Naive thymus-derived CD4-positive, alpha-beta T cell (primary cell): ENCODE measurements around the gene SRGAP1. TPM values are rescaled to one million over a fixed set of nuclear protein-coding genes. Genes with fewer than 3 reads are reported as not detected.

Experiments used
- ATAC-seq: fragments of 150-1000 bp; cut with Tn5 transposase; 2 replicates; pipeline ENCODE4 v1.10.0; 2021; ENCODE audit warnings: mild to moderate bottlenecking, moderate library complexity
- CTCF ChIA-PET: fragments of 350-600 bp; sonication (Branson Sonifier 250); formaldehyde crosslinking; loops from one replicate; lab custom pipeline; 2021; ENCODE audit warnings: antibody characterized with exemption; lab: Charles Lee
- POLR2A ChIA-PET: fragments of 350-600 bp; sonication (Branson Sonifier 250); formaldehyde crosslinking; loops from one replicate; lab custom pipeline; 2021; ENCODE audit warnings: antibody characterized with exemption, inconsistent platforms; lab: Charles Lee
- DNase-seq, 9 donors: peaks; one replicate each; pipeline versions ENCODE4 v3.0.0 to v3.0.0-alpha.2; 2020 to 2022; ENCODE audit warnings: mixed read lengths in 1 of 9
- H3K27ac ChIP-seq: one replicate; pipeline ENCODE4 v1.7.0; 2013; ENCODE audit warnings: mild to moderate bottlenecking, low read depth, low read length, moderate library complexity
- H3K27me3 ChIP-seq, 2 donors: one replicate each; pipeline ENCODE4 v1.7.0; 2013; ENCODE audit warnings: low read length in 2 of 2, mild to moderate bottlenecking in 2 of 2, moderate library complexity in 2 of 2; ENCODE audit not compliant: control insufficient read depth in 2 of 2, insufficient read depth in 2 of 2
- H3K36me3 ChIP-seq, 3 experiments: 1 replicate in 2 of 3; 2 replicates in 1 of 3; pipeline ENCODE4 v1.7.0; 2013; ENCODE audit warnings: low read length in 3 of 3, mild to moderate bottlenecking in 3 of 3, moderate library complexity in 1 of 3; ENCODE audit not compliant: insufficient read depth in 3 of 3, control insufficient read depth in 2 of 3
- H3K4me1 ChIP-seq, 2 donors: one replicate each; pipeline ENCODE4 v1.7.0; 2013; ENCODE audit warnings: low read length in 2 of 2, mild to moderate bottlenecking in 2 of 2, moderate library complexity in 1 of 2; ENCODE audit not compliant: control insufficient read depth in 2 of 2, insufficient read depth in 2 of 2
- H3K4me3 ChIP-seq: 2 replicates; pipeline ENCODE4 v1.7.0; 2013; ENCODE audit warnings: mild to moderate bottlenecking, low read length
- H3K9me3 ChIP-seq, 3 experiments: 1 replicate in 2 of 3; 2 replicates in 1 of 3; pipeline ENCODE4 v1.7.0; 2013; ENCODE audit warnings: low read length in 3 of 3; ENCODE audit not compliant: control insufficient read depth in 2 of 3
- H3K27ac Mint-ChIP-seq, 9 donors: one replicate each; pipeline ENCODE4 v1.8.0; 2020 to 2022; ENCODE audit warnings: mixed read lengths in 9 of 9, mild to moderate bottlenecking in 8 of 9, moderate library complexity in 5 of 9, inconsistent platforms in 2 of 9
- H3K27me3 Mint-ChIP-seq, 5 donors: one replicate each; pipeline ENCODE4 v1.8.0; 2021 to 2022; ENCODE audit warnings: mixed read lengths in 5 of 5, mild to moderate bottlenecking in 1 of 5
- H3K36me3 Mint-ChIP-seq, 5 donors: one replicate each; pipeline ENCODE4 v1.8.0; 2020 to 2022; ENCODE audit warnings: mixed read lengths in 5 of 5, mild to moderate bottlenecking in 3 of 5, inconsistent platforms in 1 of 5
- H3K4me1 Mint-ChIP-seq, 7 donors: one replicate each; pipeline ENCODE4 v1.8.0; 2020 to 2022; ENCODE audit warnings: mixed read lengths in 7 of 7, mild to moderate bottlenecking in 3 of 7, inconsistent platforms in 1 of 7
- H3K4me3 Mint-ChIP-seq, 10 donors: one replicate each; pipeline ENCODE4 v1.8.0; 2020 to 2022; ENCODE audit warnings: mild to moderate bottlenecking in 10 of 10, mixed read lengths in 10 of 10, moderate library complexity in 6 of 10, inconsistent platforms in 2 of 10
- H3K9me3 Mint-ChIP-seq, 11 donors: one replicate each; pipeline ENCODE4 v1.8.0; 2020 to 2022; ENCODE audit warnings: mixed read lengths in 11 of 11, mild to moderate bottlenecking in 4 of 11, inconsistent platforms in 1 of 11, moderate library complexity in 1 of 11
- intact Hi-C, 2 donors: fragments of 100-400 bp; cut with micrococcal nuclease; formaldehyde crosslinking; loops; one replicate each; pipeline ENCODE4 v1.15.1; 2023
- polyA plus RNA-seq, 2 donors: library from polyadenylated mRNA; unstranded; fragments of 300-500 nt; fragmentation: Illumina TruSeq; gene quantifications; one replicate each; pipeline ENCODE4 v1.2.3, GENCODE V29; 2021
- total RNA-seq, 6 experiments: library from RNA in 5 of 6; stranded (reverse) in 5 of 6; gene quantifications; 1 replicate in 5 of 6; 2 replicates in 1 of 6; pipeline ENCODE4 v1.2.3 and lab custom pipeline; 2021 to 2026

SRGAP1 gene
- total and polyA plus RNA-seq, 7 experiments from 2014 or later = 0.01 to 0.47 (median 0.08) TPM

DNA sequence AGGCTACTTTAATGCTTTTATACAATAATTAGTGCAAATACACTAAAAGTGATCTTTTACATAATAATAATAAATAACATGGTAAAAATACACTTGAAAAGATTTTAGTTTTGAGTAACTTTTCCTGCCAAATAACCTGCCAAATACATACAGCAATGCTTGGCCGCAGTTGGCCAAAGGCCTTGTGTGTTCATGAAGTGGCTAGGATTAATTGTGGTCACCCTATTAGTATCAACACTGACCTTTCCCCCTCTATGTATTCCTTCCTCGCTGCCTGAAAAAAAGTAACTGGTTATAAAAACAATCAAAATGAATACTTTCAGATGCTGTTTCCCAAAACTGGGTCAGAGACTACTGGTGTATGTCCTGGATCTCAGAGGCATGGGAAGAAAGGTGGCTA, 343.3 kb downstream of the SRGAP1 start:
- H3K27me3 Mint-ChIP-seq = no peaks in the 10 kb centered on the region
- DNase-seq = no peak
- peaks cover 0 to 2% (median 0%) of the 10 kb centered on the region in 7 donors for H3K4me1 Mint-ChIP-seq
- peaks cover 7 to 54% (median 32%) of the 10 kb centered on the region in 5 donors for H3K36me3 Mint-ChIP-seq
- ChIA-PET POLR2A (no interaction called here), CTCF (no interaction called here)
- Histone ChIP-seq H3K36me3 (peaks cover 0 to 6% (median 0%) of the 10 kb centered on the region in 3 experiments), H3K9me3 (no peaks in the 10 kb centered on the region), H3K4me3 (no peak overlapping the region), H3K27ac (no peak overlapping the region), H3K27me3 (no peaks in the 10 kb centered on the region), H3K4me1 (no peaks in the 10 kb centered on the region)
- H3K4me3 Mint-ChIP-seq = no peak overlapping the region
- no peak overlapping the region for H3K27ac Mint-ChIP-seq
- no peak for ATAC-seq
- intact Hi-C loops = no loop called here
- H3K9me3 Mint-ChIP-seq = peaks cover 0 to 2% (median 0%) of the 10 kb centered on the region in 11 donors

DNA sequence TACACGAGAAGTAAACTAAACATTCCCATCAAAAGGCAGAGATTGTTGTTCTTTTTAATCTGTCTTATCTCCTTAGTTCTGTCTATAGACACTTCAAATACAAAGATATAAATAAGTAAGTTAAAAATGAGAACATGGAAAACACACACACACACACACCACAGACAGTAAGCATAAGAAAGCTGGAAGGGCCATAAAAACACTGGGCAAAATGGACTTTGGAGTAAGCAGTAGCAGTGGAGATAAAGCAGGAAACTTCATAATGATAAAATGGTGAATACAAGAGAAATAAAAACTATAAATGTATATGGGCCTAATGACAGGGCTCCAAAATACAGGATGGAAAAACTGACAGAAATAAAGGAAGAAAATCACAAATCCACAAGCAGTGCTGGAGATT, 345.0 kb downstream of the SRGAP1 start:
- peaks cover 0 to 2% (median 0%) of the 10 kb centered on the region in 11 donors for H3K9me3 Mint-ChIP-seq
- no peak overlapping the region for H3K4me3 Mint-ChIP-seq
- DNase-seq (no peak), ATAC-seq (no peak)
- no peaks in the 10 kb centered on the region for H3K27me3 ChIP-seq
- intact Hi-C loops = no loop called here
- POLR2A ChIA-PET = no interaction called here
- peaks cover 0 to 7% (median 0%) of the 10 kb centered on the region in 7 donors for H3K4me1 Mint-ChIP-seq
- CTCF ChIA-PET = no interaction called here
- no peak overlapping the region for H3K27ac ChIP-seq
- peaks cover 18 to 53% (median 32%) of the 10 kb centered on the region in 5 donors for H3K36me3 Mint-ChIP-seq
- no peak overlapping the region for H3K4me3 ChIP-seq
- H3K36me3 ChIP-seq = peaks cover 0 to 19% (median 0%) of the 10 kb centered on the region in 3 experiments
- H3K4me1 ChIP-seq = no peaks in the 10 kb centered on the region
- H3K9me3 ChIP-seq = no peaks in the 10 kb centered on the region
- H3K27me3 Mint-ChIP-seq = no peaks in the 10 kb centered on the region
- no peak overlapping the region for H3K27ac Mint-ChIP-seq

DNA sequence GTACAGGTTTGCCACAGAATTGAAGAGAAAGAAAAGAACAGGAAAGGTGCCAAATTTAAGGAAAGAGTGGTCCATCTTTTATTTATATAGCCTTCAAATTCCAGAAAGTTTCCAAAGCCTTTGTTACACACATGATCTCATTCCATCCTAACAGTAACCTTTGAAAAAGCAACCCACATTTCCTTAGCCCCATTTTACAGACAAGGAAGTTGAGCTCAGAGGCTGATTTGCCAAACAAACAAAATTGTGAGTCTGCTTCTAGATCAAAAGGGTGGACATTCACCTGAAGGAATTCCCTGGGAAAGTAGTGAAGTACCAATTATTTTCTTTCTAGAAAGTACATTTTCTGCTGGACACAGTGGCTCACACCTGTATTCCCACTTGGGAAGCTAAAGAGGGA, 345.6 kb downstream of the SRGAP1 start:
- POLR2A ChIA-PET = no interaction called here
- no peak overlapping the region for H3K4me3 Mint-ChIP-seq
- H3K36me3 Mint-ChIP-seq = peaks cover 18 to 52% (median 34%) of the 10 kb centered on the region in 5 donors
- DNase-seq = no peak
- no peaks in the 10 kb centered on the region for H3K4me1 ChIP-seq
- H3K36me3 ChIP-seq = peaks cover 0 to 22% (median 0%) of the 10 kb centered on the region in 3 experiments
- intact Hi-C loops = no loop called here
- no peaks in the 10 kb centered on the region for H3K27me3 ChIP-seq
- H3K27ac Mint-ChIP-seq = no peak overlapping the region
- no peaks in the 10 kb centered on the region for H3K27me3 Mint-ChIP-seq
- peaks cover 0 to 2% (median 0%) of the 10 kb centered on the region in 11 donors for H3K9me3 Mint-ChIP-seq
- peaks cover 0 to 7% (median 1%) of the 10 kb centered on the region in 7 donors for H3K4me1 Mint-ChIP-seq
- CTCF ChIA-PET = no interaction called here
- no peak overlapping the region for H3K4me3 ChIP-seq
- no peaks in the 10 kb centered on the region for H3K9me3 ChIP-seq
- H3K27ac ChIP-seq = no peak overlapping the region
- ATAC-seq = no peak

DNA sequence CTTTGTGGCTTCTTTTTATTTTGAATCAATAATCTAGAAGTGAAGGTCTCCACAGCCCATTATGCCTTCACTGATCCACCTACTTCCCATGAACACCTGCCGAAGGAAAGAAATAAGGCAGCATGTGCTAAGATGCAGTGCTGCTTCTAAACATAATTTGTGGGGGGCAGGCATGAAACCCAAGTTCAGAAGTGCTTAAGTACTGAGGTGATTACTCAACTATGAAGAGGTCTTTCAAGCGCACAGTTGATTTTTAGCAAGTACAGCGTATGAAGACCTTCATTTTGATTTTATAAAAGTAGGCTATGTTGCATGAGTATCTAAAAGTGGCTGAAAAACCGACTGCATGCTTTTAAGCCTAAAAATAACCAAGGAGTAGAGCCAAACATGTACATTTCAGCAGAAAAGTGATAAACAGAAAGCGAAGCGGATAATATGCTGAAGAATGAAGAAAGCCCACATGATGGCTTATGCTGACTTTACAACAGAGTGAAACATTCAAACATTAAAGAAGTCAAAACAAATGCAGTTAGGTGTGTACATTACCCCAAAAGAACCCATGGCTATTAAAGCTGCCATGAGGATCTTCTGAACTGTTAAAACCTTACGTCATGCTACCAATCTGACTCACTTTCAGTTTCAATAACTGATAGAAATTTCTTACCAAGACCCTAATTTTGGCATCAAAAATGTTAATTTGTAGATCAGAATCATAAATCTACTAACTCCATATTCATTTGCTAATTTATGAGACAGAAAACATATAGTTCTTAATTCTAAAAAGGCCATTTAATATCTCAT, 348.3 kb downstream of the SRGAP1 start:
- ChIA-PET POLR2A (no interaction called here), CTCF (no interaction called here)
- no peaks in the 10 kb centered on the region for H3K27me3 Mint-ChIP-seq
- no peaks in the 10 kb centered on the region for H3K9me3 ChIP-seq
- ATAC-seq = no peak
- DNase-seq = no peak
- peak overlapping the region in 1 of 9 donors; percentile 48 for H3K27ac Mint-ChIP-seq
- intact Hi-C loops = no loop called here
- peaks cover 0 to 7% (median 1%) of the 10 kb centered on the region in 7 donors for H3K4me1 Mint-ChIP-seq
- H3K36me3 Mint-ChIP-seq = peaks cover 18 to 48% (median 29%) of the 10 kb centered on the region in 5 donors
- peak overlapping the region in 1 of 10 donors; percentile 19 for H3K4me3 Mint-ChIP-seq
- no peaks in the 10 kb centered on the region for H3K4me1 ChIP-seq
- peaks cover 0 to 23% (median 0%) of the 10 kb centered on the region in 3 experiments for H3K36me3 ChIP-seq
- no peak overlapping the region for H3K4me3 ChIP-seq
- peaks cover 0 to 2% (median 0%) of the 10 kb centered on the region in 11 donors for H3K9me3 Mint-ChIP-seq
- no peak overlapping the region for H3K27ac ChIP-seq
- no peaks in the 10 kb centered on the region for H3K27me3 ChIP-seq

DNA sequence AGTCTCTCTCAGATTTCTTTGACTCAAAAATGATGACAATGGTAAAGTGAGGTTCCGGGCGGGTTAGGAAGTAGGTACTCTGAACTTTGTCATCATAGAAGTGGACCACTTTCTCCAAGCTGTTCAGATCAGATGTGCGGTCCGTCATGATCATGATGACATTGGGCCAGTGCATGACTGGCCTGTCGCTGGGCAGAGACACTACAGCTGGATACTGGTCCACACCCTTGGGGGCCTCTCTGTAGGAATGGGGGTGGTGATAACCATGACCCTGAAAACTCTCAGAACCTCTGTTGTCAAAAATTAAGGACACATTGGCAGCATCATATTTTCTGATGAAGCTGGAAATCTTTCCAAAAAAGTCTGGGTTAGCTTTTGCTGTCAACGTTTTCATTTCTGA, 349.4 kb downstream of the SRGAP1 start:
- H3K9me3 Mint-ChIP-seq = no peaks in the 10 kb centered on the region
- H3K36me3 Mint-ChIP-seq = peaks cover 18 to 41% (median 29%) of the 10 kb centered on the region in 5 donors
- no peaks in the 10 kb centered on the region for H3K27me3 Mint-ChIP-seq
- Histone ChIP-seq H3K4me1 (no peaks in the 10 kb centered on the region), H3K27ac (no peak overlapping the region), H3K4me3 (no peak overlapping the region), H3K36me3 (peaks cover 0 to 23% (median 0%) of the 10 kb centered on the region in 3 experiments), H3K9me3 (no peaks in the 10 kb centered on the region), H3K27me3 (no peaks in the 10 kb centered on the region)
- H3K4me3 Mint-ChIP-seq = no peak overlapping the region
- DNase-seq = no peak
- CTCF ChIA-PET = no interaction called here
- ATAC-seq = no peak
- intact Hi-C loops = no loop called here
- H3K4me1 Mint-ChIP-seq = peaks cover 0 to 7% (median 1%) of the 10 kb centered on the region in 7 donors
- no peak overlapping the region for H3K27ac Mint-ChIP-seq
- POLR2A ChIA-PET = no interaction called here

DNA sequence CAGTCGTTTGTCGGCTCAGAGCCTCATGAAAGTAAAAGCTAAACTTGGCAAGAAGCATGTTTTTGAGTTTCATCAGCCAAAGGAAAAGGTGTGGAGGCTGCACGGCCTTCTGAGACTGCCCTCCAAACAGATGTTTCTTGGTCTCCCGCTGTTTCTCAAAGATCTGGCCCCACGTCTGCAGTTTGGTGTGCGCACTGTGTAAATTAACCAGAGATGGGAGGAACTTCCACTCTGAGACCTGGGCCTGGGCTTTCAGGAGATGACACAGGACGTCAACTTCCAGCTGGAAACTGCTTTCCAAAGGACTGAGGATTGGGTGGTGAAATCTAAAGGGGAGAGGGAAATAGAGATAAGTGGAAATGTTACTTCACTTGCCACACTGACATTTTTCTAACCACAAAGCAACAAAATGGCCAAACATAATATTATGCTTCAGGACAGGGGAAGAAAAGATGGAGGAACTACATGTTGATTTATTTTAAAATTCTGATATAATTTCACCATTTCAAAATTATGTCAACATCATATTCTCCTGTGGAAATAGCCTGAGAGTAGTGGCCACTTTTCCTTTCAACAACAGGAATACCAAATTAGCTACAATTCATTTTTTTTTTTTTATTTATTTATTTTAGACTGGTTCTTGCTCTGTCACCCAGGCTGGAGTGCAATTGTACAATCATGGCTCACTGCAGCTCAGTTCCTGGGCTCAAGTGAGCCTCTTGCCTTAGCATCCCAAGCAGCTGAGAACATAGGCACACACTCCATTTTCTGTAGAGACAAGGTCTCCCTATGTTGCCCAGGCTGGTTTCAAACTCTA, 350.0 kb downstream of the SRGAP1 start:
- no peak for DNase-seq
- no peak for ATAC-seq
- no peak overlapping the region for H3K4me3 ChIP-seq
- Mint-ChIP-seq H3K27me3 (no peaks in the 10 kb centered on the region), H3K9me3 (no peaks in the 10 kb centered on the region), H3K27ac (no peak overlapping the region), H3K4me3 (no peak overlapping the region), H3K4me1 (peaks cover 0 to 7% (median under 1%) of the 10 kb centered on the region in 7 donors), H3K36me3 (peaks cover 18 to 37% (median 29%) of the 10 kb centered on the region in 5 donors)
- H3K9me3 ChIP-seq = no peaks in the 10 kb centered on the region
- ChIA-PET POLR2A (no interaction called here), CTCF (no interaction called here)
- H3K27me3 ChIP-seq = no peaks in the 10 kb centered on the region
- H3K36me3 ChIP-seq = peaks cover 0 to 23% (median 0%) of the 10 kb centered on the region in 3 experiments
- H3K27ac ChIP-seq = no peak overlapping the region
- no peaks in the 10 kb centered on the region for H3K4me1 ChIP-seq
- intact Hi-C loops = no loop called here
